WTC11 (cell line): ENCODE data around the gene USH1G. TPM values are rescaled to one million over a fixed set of nuclear protein-coding genes. Genes with fewer than 3 reads are reported as not detected.

ENCODE experiments used
- ATAC-seq: fragments of 200-7000 bp; cut with Tn5 transposase; 2 replicates; pipeline ENCODE4 v1.10.0; 2021; ENCODE audit warnings: mild to moderate bottlenecking, moderate library complexity
- CTCF ChIA-PET: fragments of 300-600 bp; sonication (Branson Sonifier 250); formaldehyde crosslinking; loops from one replicate; lab custom pipeline; 2021; ENCODE audit warnings: antibody characterized with exemption; lab: Charles Lee
- POLR2A ChIA-PET: fragments of 350-600 bp; sonication (Branson Sonifier 250); formaldehyde crosslinking; loops from one replicate; lab custom pipeline; 2021; ENCODE audit warnings: antibody characterized with exemption; lab: Charles Lee
- DNase-seq: peaks from one replicate; pipeline ENCODE4 v3.0.0; 2021; ENCODE audit warnings: low spot score
- H3K27ac Mint-ChIP-seq: 2 replicates; pipeline ENCODE4 v1.8.0; 2021; ENCODE audit warnings: mixed read lengths
- H3K27me3 Mint-ChIP-seq: 2 replicates; pipeline ENCODE4 v1.8.0; 2021; ENCODE audit warnings: low read depth, mild to moderate bottlenecking, moderate library complexity, mixed read lengths
- H3K36me3 Mint-ChIP-seq: 2 replicates; pipeline ENCODE4 v1.8.0; 2021; ENCODE audit warnings: mixed read lengths
- H3K4me1 Mint-ChIP-seq: 2 replicates; pipeline ENCODE4 v1.8.0; 2022; ENCODE audit warnings: mixed read lengths
- H3K4me3 Mint-ChIP-seq: 2 replicates; pipeline ENCODE4 v1.8.0; 2021; ENCODE audit warnings: mild to moderate bottlenecking, moderate library complexity, mixed read lengths
- H3K9me3 Mint-ChIP-seq: 2 replicates; pipeline ENCODE4 v1.8.0; 2021; ENCODE audit warnings: mixed read lengths
- ATF1 ChIP-seq: sonication (generic); formaldehyde crosslinking; IDR thresholded peaks from 2 replicates; pipeline ENCODE4 v1.8.1; 2023; ENCODE audit warnings: mild to moderate bottlenecking, moderate library complexity, missing genetic modification reagents
- ATF6 ChIP-seq: sonication (generic); formaldehyde crosslinking; IDR thresholded peaks from 2 replicates; pipeline ENCODE4 v1.8.1; 2023; ENCODE audit warnings: mild to moderate bottlenecking, missing genetic modification reagents
- CREB1 ChIP-seq: sonication (generic); formaldehyde crosslinking; IDR thresholded peaks from 2 replicates; pipeline ENCODE4 v1.8.0; 2023; ENCODE audit warnings: mild to moderate bottlenecking, missing genetic modification reagents
- CREM ChIP-seq: sonication (generic); formaldehyde crosslinking; IDR thresholded peaks from 2 replicates; pipeline ENCODE4 v1.8.1; 2022; ENCODE audit warnings: mild to moderate bottlenecking, missing genetic modification reagents, moderate library complexity
- ERG ChIP-seq: fragments of 250-450 bp; sonication (Bioruptor Pico); IDR thresholded peaks from 2 replicates; pipeline ENCODE4 v1.8.0; 2021; ENCODE audit warnings: mild to moderate bottlenecking
- FOXJ3 ChIP-seq: sonication (generic); formaldehyde crosslinking; IDR thresholded peaks from 2 replicates; pipeline ENCODE4 v1.9.0; 2021; ENCODE audit warnings: missing genetic modification reagents, mild to moderate bottlenecking, borderline replicate concordance
- FOXP1 ChIP-seq: sonication (generic); formaldehyde crosslinking; IDR thresholded peaks from 2 replicates; pipeline ENCODE4 v1.8.0; 2022; ENCODE audit warnings: missing genetic modification reagents, mild to moderate bottlenecking, moderate library complexity, borderline replicate concordance
- FOXP4 ChIP-seq: sonication (generic); formaldehyde crosslinking; IDR thresholded peaks from 2 replicates; pipeline ENCODE4 v1.8.0; 2022; ENCODE audit warnings: mild to moderate bottlenecking, missing genetic modification reagents
- GTF2I ChIP-seq: fragments of 250-450 bp; sonication (Bioruptor Pico); conservative IDR thresholded peaks from 2 replicates; pipeline ENCODE4 v1.4.0; 2021; ENCODE audit warnings: mild to moderate bottlenecking
- HMGA2 ChIP-seq: fragments of 250-450 bp; sonication (Bioruptor Pico); IDR thresholded peaks from 2 replicates; pipeline ENCODE4 v1.4.0; 2021; ENCODE audit warnings: mild to moderate bottlenecking, moderate library complexity
- HMGXB4 ChIP-seq: sonication (generic); formaldehyde crosslinking; IDR thresholded peaks from 2 replicates; pipeline ENCODE4 v1.8.1; 2023; ENCODE audit warnings: mild to moderate bottlenecking, moderate library complexity, missing genetic modification reagents
- MAX ChIP-seq: sonication (generic); formaldehyde crosslinking; IDR thresholded peaks from 2 replicates; pipeline ENCODE4 v1.8.0; 2022; ENCODE audit warnings: mild to moderate bottlenecking, missing genetic modification reagents
- MXD4 ChIP-seq: fragments of 250-450 bp; sonication (Bioruptor Pico); IDR thresholded peaks from 2 replicates; pipeline ENCODE4 v1.8.0; 2021; ENCODE audit warnings: mild to moderate bottlenecking, moderate library complexity, borderline replicate concordance
- NFATC4 ChIP-seq: fragments of 250-450 bp; sonication (Bioruptor Pico); IDR thresholded peaks from 2 replicates; pipeline ENCODE4 v1.9.0; 2021; ENCODE audit warnings: mild to moderate bottlenecking
- NR1H2 ChIP-seq: sonication (generic); formaldehyde crosslinking; IDR thresholded peaks from 2 replicates; pipeline ENCODE4 v1.9.0; 2021; ENCODE audit warnings: mild to moderate bottlenecking, moderate library complexity, missing genetic modification reagents
- OVOL2 ChIP-seq: fragments of 250-450 bp; sonication (Bioruptor Pico); IDR thresholded peaks from 2 replicates; pipeline ENCODE4 v1.9.0; 2021; ENCODE audit warnings: mild to moderate bottlenecking, borderline replicate concordance
- PREB ChIP-seq: sonication (generic); formaldehyde crosslinking; IDR thresholded peaks from 2 replicates; pipeline ENCODE4 v1.8.1; 2022; ENCODE audit warnings: mild to moderate bottlenecking, missing genetic modification reagents, moderate library complexity, borderline replicate concordance
- TCF7 ChIP-seq: sonication (generic); formaldehyde crosslinking; IDR thresholded peaks from 2 replicates; pipeline ENCODE4 v1.8.0; 2022; ENCODE audit warnings: mild to moderate bottlenecking, low read depth, missing genetic modification reagents, moderate library complexity
- ZBTB21 ChIP-seq: sonication (generic); formaldehyde crosslinking; IDR thresholded peaks from 2 replicates; pipeline ENCODE4 v1.8.1; 2023; ENCODE audit warnings: mild to moderate bottlenecking, missing genetic modification reagents, borderline replicate concordance
- ZNF263 ChIP-seq: sonication (generic); formaldehyde crosslinking; IDR thresholded peaks from 2 replicates; pipeline ENCODE4 v1.8.1; 2022; ENCODE audit warnings: low read depth, mild to moderate bottlenecking, moderate library complexity, missing genetic modification reagents
- total RNA-seq: library from RNA; stranded (reverse); gene quantifications from 3 replicates; pipeline ENCODE4 v1.2.3, GENCODE V29; 2021

USH1G gene
- total RNA-seq, 1 experiment from 2014 or later = 1.9 TPM

GRCh38 chr17:74920306-74920620 is 2.8 kb downstream of the USH1G start:
- ATAC-seq = no peak
- no peak for TF ChIP-seq CREM (CRISPR knock-in tag)
- TF ChIP-seq ATF1 (CRISPR knock-in tag) = no peak
- TF ChIP-seq MXD4 (CRISPR knock-in tag) = no peak
- no peak for TF ChIP-seq OVOL2 (CRISPR knock-in tag)
- no peak for TF ChIP-seq ATF6 (CRISPR knock-in tag)
- TF ChIP-seq TCF7 (CRISPR knock-in tag) = no peak
- no peak for TF ChIP-seq HMGXB4
- TF ChIP-seq FOXP4 (CRISPR knock-in tag) = no peak
- TF ChIP-seq CREB1 (CRISPR knock-in tag) = no peak
- no peak for TF ChIP-seq ZBTB21 (CRISPR knock-in tag)
- TF ChIP-seq FOXJ3 = no peak
- TF ChIP-seq, all 79 proteins: peak for 0
- Mint-ChIP-seq H3K27me3 (peaks cover 42% of the 10 kb centered on the region), H3K4me1 (peaks cover 13% of the 10 kb centered on the region), H3K36me3 (no peaks in the 10 kb centered on the region), H3K9me3 (no peaks in the 10 kb centered on the region), H3K27ac (no peak overlapping the region), H3K4me3 (no peak overlapping the region)
- no peak for DNase-seq
- POLR2A ChIA-PET = no interaction called here
- CTCF ChIA-PET = interaction anchor here (0.8 to 7.8 kb wide), 17 partner anchors 11 to 211 kb away, joined by 3 to 206 read pairs (median 7); partner anchors contain the start of genes FDXR, GRIN2C, NT5C and OTOP3

- H3K27ac Mint-ChIP-seq = no peak overlapping the region
- peaks cover 36% of the 10 kb centered on the region for H3K27me3 Mint-ChIP-seq
- DNase-seq (peak; percentile 65), ATAC-seq (peak; percentile 43)
- H3K36me3 Mint-ChIP-seq = no peaks in the 10 kb centered on the region
- ChIA-PET CTCF (interaction anchor here (0.6 to 7.8 kb wide), 31 partner anchors 10 to 321 kb away, joined by 3 to 206 read pairs (median 4); partner anchors contain the start of genes CDR2L, FDXR, GRIN2C and MRPL58), POLR2A (no interaction called here)
- no peaks in the 10 kb centered on the region for H3K9me3 Mint-ChIP-seq
- peaks cover 13% of the 10 kb centered on the region for H3K4me1 Mint-ChIP-seq
- no peak overlapping the region for H3K4me3 Mint-ChIP-seq
- no peak for TF ChIP-seq NR1H2 (CRISPR knock-in tag)
- TF ChIP-seq FOXP1 (CRISPR knock-in tag) = 0 out of 2 replicates have a peak, but pooled peaks have one; percentile 13
- peak; percentile 44; the same call in 1 of the 2 replicates for TF ChIP-seq MAX (CRISPR knock-in tag)
Measured at GRCh38 chr17:74919440-74920305, 3.4 kb downstream of the USH1G start.

GRCh38 chr17:74918906-74919305 is 4.1 kb downstream of the USH1G start:
- CTCF ChIA-PET = interaction anchor here (1.0 to 7.8 kb wide), 19 partner anchors 10 to 195 kb away, joined by 3 to 206 read pairs (median 6); partner anchors contain the start of genes FDXR and GRIN2C
- TF ChIP-seq PREB = no peak
- no peak for TF ChIP-seq NFATC4
- no peak for TF ChIP-seq HMGA2 (CRISPR knock-in tag)
- TF ChIP-seq ERG (CRISPR knock-in tag) = no peak
- no peak for TF ChIP-seq GTF2I (CRISPR knock-in tag)
- TF ChIP-seq ZNF263 = no peak
- H3K27ac Mint-ChIP-seq = no peak overlapping the region
- H3K4me3 Mint-ChIP-seq = no peak overlapping the region
- peaks cover 2% of the 10 kb centered on the region for H3K9me3 Mint-ChIP-seq
- ATAC-seq (no peak), DNase-seq (no peak)
- H3K4me1 Mint-ChIP-seq = peaks cover 13% of the 10 kb centered on the region
- peaks cover 30% of the 10 kb centered on the region for H3K27me3 Mint-ChIP-seq
- POLR2A ChIA-PET = interaction anchor here (0.7 kb wide), 1 partner anchor 187 kb away, joined by 3 read pairs; no protein-coding TSS in a partner anchor
- H3K36me3 Mint-ChIP-seq = no peaks in the 10 kb centered on the region
